BJ (cell line): Measurements from ENCODE around the gene NKD2. TPM values are rescaled to one million over a fixed set of nuclear protein-coding genes. Genes with fewer than 3 reads are reported as not detected.

Source experiments
- CTCF ChIA-PET: fragments of 350-600 bp; formaldehyde crosslinking; extraction: SDS; loops from one replicate; lab custom pipeline; 2021; ENCODE audit warnings: antibody characterized with exemption, inconsistent platforms; lab: Yijun Ruan, JAX
- POLR2A ChIA-PET: fragments of 300-600 bp; sonication (Branson Sonifier 250); formaldehyde crosslinking; extraction: SDS; loops from one replicate; lab custom pipeline; 2021; ENCODE audit warnings: antibody characterized with exemption; lab: Charles Lee
- DNase-seq: peaks from one replicate; pipeline ENCODE4 v3.0.0-alpha.2; 2011; ENCODE audit warnings: low read depth
- H3K27me3 ChIP-seq: 2 replicates; pipeline ENCODE4 v1.6.0; 2011; ENCODE audit warnings: low read length; ENCODE audit not compliant: control insufficient read depth, insufficient read depth
- H3K36me3 ChIP-seq: 2 replicates; pipeline ENCODE4 v1.5.1; 2011; ENCODE audit warnings: low read length; ENCODE audit not compliant: control insufficient read depth, insufficient read depth
- H3K4me3 ChIP-seq: 2 replicates; pipeline ENCODE4 v1.5.1; 2011; ENCODE audit warnings: low read depth, mild to moderate bottlenecking, control low read depth, low read length
- polyA plus RNA-seq: library from polyadenylated mRNA; depleted of rRNA; stranded (reverse); fragments of >200 nt; gene quantifications from 2 replicates; pipeline ENCODE4 v1.2.3, GENCODE V29; 2011
- TF ChIP-seq, protein P1 (sequence below): IDR thresholded peaks from 2 replicates; pipeline ENCODE4 v1.5.1; 2011; ENCODE audit warnings: low read depth, mild to moderate bottlenecking, control low read depth, inconsistent platforms, low read length, moderate library complexity; ENCODE audit not compliant: insufficient read depth

NKD2 gene
- polyA plus RNA-seq, 1 experiment: not detected

DNA sequence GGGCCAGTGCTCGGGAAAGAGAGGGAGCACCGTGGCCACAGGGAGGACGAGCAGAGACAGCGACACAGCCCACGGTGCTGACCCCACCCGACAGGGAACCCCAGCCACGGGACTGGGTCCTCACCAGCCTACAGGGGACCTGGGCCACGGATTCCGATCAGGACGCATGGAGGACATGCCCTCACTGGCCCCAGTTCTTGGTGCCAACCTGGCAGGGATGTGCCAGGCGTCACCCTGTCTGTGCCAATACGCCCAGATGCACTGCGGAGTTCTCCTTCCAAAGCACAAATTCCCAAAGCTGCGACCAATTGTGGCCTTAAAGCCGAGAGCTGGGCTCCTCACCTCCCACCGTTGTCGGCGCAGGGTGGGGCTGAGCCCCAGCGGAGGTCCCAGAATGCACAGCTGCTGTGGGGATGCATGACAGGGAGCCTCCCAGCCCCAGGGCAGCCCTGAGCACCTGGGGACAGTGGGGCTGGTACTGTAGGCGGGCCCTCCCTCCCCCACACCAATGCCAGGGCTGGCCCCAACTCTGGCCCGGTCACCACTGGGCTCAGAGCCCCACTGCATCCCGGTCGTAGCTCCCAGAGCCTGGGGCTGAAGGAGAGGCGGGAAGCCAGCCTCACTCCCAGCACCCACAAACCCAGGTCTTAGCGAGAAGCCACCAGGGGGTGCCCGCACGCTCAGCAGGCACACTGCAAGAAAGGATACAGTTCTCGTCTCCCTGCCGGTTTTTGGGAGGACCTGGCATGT lies 44.2 kb downstream of the NKD2 start:
- TF ChIP-seq, protein P1, sequence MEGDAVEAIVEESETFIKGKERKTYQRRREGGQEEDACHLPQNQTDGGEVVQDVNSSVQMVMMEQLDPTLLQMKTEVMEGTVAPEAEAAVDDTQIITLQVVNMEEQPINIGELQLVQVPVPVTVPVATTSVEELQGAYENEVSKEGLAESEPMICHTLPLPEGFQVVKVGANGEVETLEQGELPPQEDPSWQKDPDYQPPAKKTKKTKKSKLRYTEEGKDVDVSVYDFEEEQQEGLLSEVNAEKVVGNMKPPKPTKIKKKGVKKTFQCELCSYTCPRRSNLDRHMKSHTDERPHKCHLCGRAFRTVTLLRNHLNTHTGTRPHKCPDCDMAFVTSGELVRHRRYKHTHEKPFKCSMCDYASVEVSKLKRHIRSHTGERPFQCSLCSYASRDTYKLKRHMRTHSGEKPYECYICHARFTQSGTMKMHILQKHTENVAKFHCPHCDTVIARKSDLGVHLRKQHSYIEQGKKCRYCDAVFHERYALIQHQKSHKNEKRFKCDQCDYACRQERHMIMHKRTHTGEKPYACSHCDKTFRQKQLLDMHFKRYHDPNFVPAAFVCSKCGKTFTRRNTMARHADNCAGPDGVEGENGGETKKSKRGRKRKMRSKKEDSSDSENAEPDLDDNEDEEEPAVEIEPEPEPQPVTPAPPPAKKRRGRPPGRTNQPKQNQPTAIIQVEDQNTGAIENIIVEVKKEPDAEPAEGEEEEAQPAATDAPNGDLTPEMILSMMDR: peak; percentile 14; the same call in 1 of the 2 replicates
- no peak for DNase-seq
- POLR2A ChIA-PET: no interaction called here
- no peak overlapping the region for H3K4me3 ChIP-seq
- CTCF ChIA-PET: interaction anchor here (0.9 to 1.6 kb wide), 2 partner anchors 88 to 115 kb away, joined by 4 read pairs; no protein-coding TSS in a partner anchor
- H3K36me3 ChIP-seq: peaks cover 2% of the 10 kb centered on the region
- H3K27me3 ChIP-seq: no peaks in the 10 kb centered on the region

DNA sequence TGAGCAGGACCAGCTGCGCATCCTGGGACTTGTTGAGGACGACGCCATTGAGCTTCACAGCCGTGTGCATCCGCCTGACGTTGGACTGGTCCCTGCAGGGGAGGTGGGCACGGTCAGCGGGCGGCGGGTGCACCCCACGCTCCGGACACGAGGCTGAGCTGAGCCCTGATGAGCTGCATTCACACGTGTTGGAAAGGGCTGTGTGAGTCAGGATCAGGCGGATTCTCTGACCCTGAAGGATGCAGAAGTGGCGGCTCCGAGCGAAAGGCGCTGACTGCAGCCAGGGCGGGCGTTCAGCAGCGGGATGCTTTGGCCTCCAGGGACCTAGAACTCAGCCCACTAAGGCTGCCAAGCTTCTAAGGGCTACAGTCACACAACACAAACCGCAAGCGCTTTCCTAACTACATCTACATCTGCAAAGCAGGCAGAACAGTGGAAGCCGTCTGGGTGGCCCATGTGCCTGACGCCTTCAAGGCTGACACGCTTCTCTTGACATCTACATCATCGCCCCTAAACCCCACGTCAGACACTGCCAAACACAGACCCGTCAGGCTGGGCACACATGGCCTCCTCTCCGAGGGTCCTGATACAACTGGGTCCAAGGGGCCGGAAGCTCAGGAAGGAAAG lies 44.9 kb downstream of the NKD2 start:
- ChIA-PET POLR2A (no interaction called here), CTCF (interaction anchor here (0.9 to 1.6 kb wide), 2 partner anchors 87 to 114 kb away, joined by 4 read pairs; no protein-coding TSS in a partner anchor)
- Histone ChIP-seq H3K27me3 (no peaks in the 10 kb centered on the region), H3K36me3 (peaks cover 2% of the 10 kb centered on the region), H3K4me3 (no peak overlapping the region)
- DNase-seq: no peak
- TF ChIP-seq, protein P1: no peak

- ChIA-PET CTCF (no interaction called here), POLR2A (no interaction called here)
- no peak for DNase-seq
- Histone ChIP-seq H3K36me3 (peaks cover 4% of the 10 kb centered on the region), H3K27me3 (no peaks in the 10 kb centered on the region), H3K4me3 (no peak overlapping the region)
- TF ChIP-seq, protein P1: no peak
These were observed 45.6 kb downstream of the NKD2 start for GRCh38 chr5:1054018-1054798.

GRCh38 chr5:1054799-1055775 lies 46.5 kb downstream of the NKD2 start:
- H3K27me3 ChIP-seq: no peaks in the 10 kb centered on the region
- no peak for DNase-seq
- H3K4me3 ChIP-seq: no peak overlapping the region
- ChIA-PET CTCF (no interaction called here), POLR2A (no interaction called here)
- TF ChIP-seq, protein P1: no peak
- H3K36me3 ChIP-seq: peaks cover 4% of the 10 kb centered on the region
